Mucosa of descending colon (tissue), 3 donors: Measurements from ENCODE around the gene FPR2. TPM values are rescaled to one million over a fixed set of nuclear protein-coding genes. Genes with fewer than 3 reads are reported as not detected.
A peak's percentile ranks its signal among the peaks of the same experiment; 100 is the strongest.

ENCODE experiments used
- ATAC-seq: fragments of 200-7000 bp; cut with Tn5 transposase; one replicate; pipeline ENCODE4 v1.9.1; 2020; ENCODE audit warnings: mild to moderate bottlenecking, moderate library complexity
- DNase-seq, 3 donors: peaks; one replicate each; pipeline ENCODE4 v3.0.0-alpha.2; 2020
- H3K36me3 ChIP-seq: fragments of 200-600 bp; one replicate; pipeline ENCODE4 v1.8.0; 2021; ENCODE audit warnings: low read depth, mild to moderate bottlenecking
- H3K4me1 ChIP-seq: fragments of 200-600 bp; one replicate; pipeline ENCODE4 v1.8.0; 2021; ENCODE audit warnings: low read depth, mild to moderate bottlenecking
- H3K4me3 ChIP-seq: fragments of 200-600 bp; one replicate; pipeline ENCODE4 v1.8.0; 2021; ENCODE audit warnings: mild to moderate bottlenecking
- H3K9me3 ChIP-seq: fragments of 200-600 bp; one replicate; pipeline ENCODE4 v1.8.0; 2021; ENCODE audit warnings: mild to moderate bottlenecking
- intact Hi-C, 2 donors: fragments of 100-400 bp; cut with DNase I in 1 of 2; cut with micrococcal nuclease in 1 of 2; formaldehyde crosslinking; loops; one replicate each; pipeline versions ENCODE4 v1.11.0 to v1.11.1; 2022; cut with DNase I, micrococcal nuclease
- total RNA-seq, 3 donors: library from RNA; stranded (reverse); fragmentation: NEBNext Ultra II Directional in 2 of 3; extraction: Animal tissue kit (Norgen Biotek cat#: 25700) in 2 of 3; gene quantifications; one replicate each; pipeline versions ENCODE4 v1.2.1 to v1.2.4, GENCODE V29; 2021 to 2023
- TF ChIP-seq, protein P1 (sequence below): fragments of 200-600 bp; IDR thresholded peaks from one replicate; pipeline ENCODE4 v1.8.0; 2022; ENCODE audit warnings: antibody characterized with exemption, mild to moderate bottlenecking
- donor health status: DM: no; HTN: no; CAD: no; lungs with moderate emphysema.
- donor health status: DM: no; HTN: no; CAD: no.
- donor health status: DM: no; HTN: yes; CAD: no.

The FPR2 gene
- total RNA-seq, 3 donors from 2014 or later: 0.41 to 2.7 TPM; not detected in 1

DNA sequence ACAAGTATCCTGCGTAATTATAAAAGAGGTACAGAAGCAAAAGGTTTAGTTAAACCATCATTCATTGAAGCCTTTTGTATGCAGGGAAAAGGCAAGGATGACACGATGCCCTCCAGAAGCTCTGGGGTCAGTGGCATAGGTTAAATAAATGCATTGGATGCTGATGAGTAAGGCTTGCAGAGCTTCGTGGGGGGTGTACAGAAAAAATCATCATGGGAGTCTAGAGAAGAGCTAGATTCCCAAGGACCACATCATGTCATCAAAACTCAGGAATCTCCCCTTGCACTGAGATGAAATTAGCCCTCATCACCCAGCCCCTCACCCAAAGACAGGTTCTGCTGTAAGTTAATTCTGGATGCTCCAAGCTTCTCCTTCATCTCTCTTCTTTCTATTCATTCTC, 17.6 kb upstream of the FPR2 start:
- ATAC-seq (no peak), DNase-seq (no peak)
- TF ChIP-seq, protein P1, sequence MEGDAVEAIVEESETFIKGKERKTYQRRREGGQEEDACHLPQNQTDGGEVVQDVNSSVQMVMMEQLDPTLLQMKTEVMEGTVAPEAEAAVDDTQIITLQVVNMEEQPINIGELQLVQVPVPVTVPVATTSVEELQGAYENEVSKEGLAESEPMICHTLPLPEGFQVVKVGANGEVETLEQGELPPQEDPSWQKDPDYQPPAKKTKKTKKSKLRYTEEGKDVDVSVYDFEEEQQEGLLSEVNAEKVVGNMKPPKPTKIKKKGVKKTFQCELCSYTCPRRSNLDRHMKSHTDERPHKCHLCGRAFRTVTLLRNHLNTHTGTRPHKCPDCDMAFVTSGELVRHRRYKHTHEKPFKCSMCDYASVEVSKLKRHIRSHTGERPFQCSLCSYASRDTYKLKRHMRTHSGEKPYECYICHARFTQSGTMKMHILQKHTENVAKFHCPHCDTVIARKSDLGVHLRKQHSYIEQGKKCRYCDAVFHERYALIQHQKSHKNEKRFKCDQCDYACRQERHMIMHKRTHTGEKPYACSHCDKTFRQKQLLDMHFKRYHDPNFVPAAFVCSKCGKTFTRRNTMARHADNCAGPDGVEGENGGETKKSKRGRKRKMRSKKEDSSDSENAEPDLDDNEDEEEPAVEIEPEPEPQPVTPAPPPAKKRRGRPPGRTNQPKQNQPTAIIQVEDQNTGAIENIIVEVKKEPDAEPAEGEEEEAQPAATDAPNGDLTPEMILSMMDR: no peak
- no peak overlapping the region for H3K4me3 ChIP-seq
- H3K4me1 ChIP-seq: no peaks in the 10 kb centered on the region
- intact Hi-C loops: no loop called here
- no peaks in the 10 kb centered on the region for H3K9me3 ChIP-seq
- H3K36me3 ChIP-seq: no peaks in the 10 kb centered on the region

DNA sequence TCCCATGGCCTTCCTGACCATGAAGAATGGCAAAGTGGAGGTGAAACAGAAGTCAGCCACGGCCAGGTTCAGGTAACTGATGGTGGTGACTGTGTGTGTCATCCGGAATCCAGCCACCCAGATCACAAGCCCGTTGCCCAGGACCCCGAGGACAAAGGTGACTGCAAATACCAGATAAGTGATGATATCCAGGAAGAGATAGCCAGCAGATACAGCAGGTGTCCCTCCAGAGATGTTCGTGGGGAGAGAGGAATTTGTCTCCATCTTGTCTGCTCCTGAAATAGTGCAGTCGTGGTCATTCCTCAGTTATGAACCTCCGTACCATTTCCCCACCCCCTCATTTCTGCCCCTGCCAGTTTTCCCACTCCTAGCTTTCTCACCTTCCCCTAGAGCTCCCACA, 14.2 kb upstream of the FPR2 start:
- DNase-seq (no peak), ATAC-seq (no peak)
- intact Hi-C loops: no loop called here
- TF ChIP-seq, protein P1: no peak
- H3K9me3 ChIP-seq: no peaks in the 10 kb centered on the region
- no peaks in the 10 kb centered on the region for H3K36me3 ChIP-seq
- H3K4me3 ChIP-seq: no peak overlapping the region
- no peaks in the 10 kb centered on the region for H3K4me1 ChIP-seq

DNA sequence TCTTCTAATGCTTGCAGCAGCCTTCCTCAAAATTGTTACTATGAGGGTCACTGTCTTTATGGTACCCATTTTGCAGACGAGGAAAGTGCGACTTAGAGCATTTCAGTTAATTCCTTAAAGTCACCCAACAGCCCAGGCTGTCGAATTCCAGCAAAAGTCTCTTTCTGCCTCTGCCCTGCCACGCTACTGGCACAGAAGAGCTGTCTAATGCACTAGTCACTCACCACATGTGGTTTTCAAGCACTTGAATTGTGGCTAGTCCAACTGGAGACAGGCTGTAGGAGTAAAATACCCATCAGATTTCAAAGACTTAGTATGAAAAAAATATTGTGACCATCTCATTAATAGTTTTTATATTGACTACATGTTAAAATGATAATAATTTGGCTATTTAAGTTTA, 11.0 kb upstream of the FPR2 start:
- no peaks in the 10 kb centered on the region for H3K9me3 ChIP-seq

DNA sequence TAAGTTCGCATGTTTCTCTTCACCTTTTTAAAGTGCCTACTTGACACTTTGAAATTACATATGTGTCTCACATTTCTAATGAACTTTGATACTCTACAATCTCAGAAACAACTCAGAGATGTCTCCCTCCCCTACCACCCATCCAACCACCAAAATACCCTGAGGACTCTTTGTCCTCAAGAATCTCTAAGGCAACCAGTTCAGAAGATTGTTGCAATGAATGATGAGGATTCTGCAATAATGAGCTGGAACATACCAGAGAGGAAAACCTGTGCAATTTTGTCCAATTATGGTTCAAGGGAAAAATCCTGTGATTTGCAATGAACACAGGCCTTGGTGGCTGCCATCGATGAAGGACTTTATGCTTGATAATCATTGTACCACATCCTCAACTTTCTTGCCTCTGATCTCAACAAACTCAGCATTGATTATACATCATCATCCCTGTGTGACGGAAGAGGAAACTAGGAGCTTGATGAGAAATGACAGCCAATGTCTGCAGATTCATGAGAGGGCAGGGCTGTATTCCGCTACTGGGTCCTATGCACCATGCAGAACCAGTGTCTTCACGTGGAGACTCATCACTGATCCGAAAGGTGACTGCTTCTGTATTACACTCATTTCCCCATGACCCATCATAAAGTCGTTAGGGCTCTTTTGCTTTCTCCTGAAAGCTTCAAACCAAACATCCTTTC, 10.4 kb upstream of the FPR2 start:
- no peaks in the 10 kb centered on the region for H3K9me3 ChIP-seq

More for the DNA sequence above, 11.0 kb upstream of the FPR2 start:
- intact Hi-C loops: no loop called here
- no peak for ATAC-seq
- Histone ChIP-seq H3K36me3 (no peaks in the 10 kb centered on the region), H3K4me3 (no peak overlapping the region), H3K4me1 (no peaks in the 10 kb centered on the region)
- no peak for DNase-seq
- TF ChIP-seq, protein P1: no peak

DNA sequence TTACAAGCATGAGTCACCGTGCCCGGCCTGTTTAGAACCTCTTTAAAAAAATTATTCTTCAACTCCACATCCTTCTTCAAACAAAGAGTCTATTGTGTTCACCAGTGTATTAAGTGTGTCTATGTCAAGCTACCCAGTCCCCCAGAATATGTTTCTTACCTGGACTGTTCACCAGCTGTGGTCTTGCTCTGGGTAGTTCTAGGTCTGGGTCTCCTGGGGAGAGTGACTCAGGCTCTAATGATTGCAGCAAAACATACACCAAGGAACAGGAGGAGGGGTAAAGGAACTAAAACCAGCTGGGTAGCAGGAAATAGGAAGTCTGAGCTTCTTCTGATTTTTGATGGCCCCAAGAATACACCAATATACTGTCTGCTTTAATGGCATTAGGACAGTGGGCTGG, 9.3 kb upstream of the FPR2 start, which contains the start of gene FPR1:
Gene FPR1, minus strand, starts transcription at position 224 of the 400 bp plus-strand sequence. CDS start 4,884 bp downstream, outside the sequence.
- ATAC-seq: peak; percentile 63
- H3K36me3 ChIP-seq: no peaks in the 10 kb centered on the region
- no peaks in the 10 kb centered on the region for H3K9me3 ChIP-seq
- no peak within 1 kb of the TSS for H3K4me3 ChIP-seq
- no peaks in the 10 kb centered on the region for H3K4me1 ChIP-seq
- intact Hi-C loops: no loop called here
- TF ChIP-seq, protein P1: no peak
- peak in 1 of 3 donors; percentile 13 for DNase-seq

More for the DNA sequence above, 10.4 kb upstream of the FPR2 start:
- ATAC-seq (no peak), DNase-seq (no peak)
- no peaks in the 10 kb centered on the region for H3K36me3 ChIP-seq
- TF ChIP-seq, protein P1: no peak
- no peaks in the 10 kb centered on the region for H3K4me1 ChIP-seq
- H3K4me3 ChIP-seq: no peak overlapping the region
- intact Hi-C loops: no loop called here
